Uterus (tissue), 2 donors: ENCODE data around the gene RBX1.

Experiments used
- POLR2A ChIP-seq, 2 donors: fragments of 450-650 bp; IDR thresholded peaks; one replicate each; pipeline ENCODE4 v1.6.1; 2016; ENCODE audit warnings: antibody characterized with exemption in 2 of 2, mild to moderate bottlenecking in 1 of 2, moderate library complexity in 1 of 2
- TF ChIP-seq, protein P1 (sequence below), 4 experiments: fragments of 200-600 bp in 2 of 4; fragments of 450-650 bp in 2 of 4; sonication (generic) in 2 of 4; IDR thresholded peaks; one replicate each; pipeline ENCODE4 v1.5.1; 2016 to 2019; ENCODE audit warnings: antibody characterized with exemption in 4 of 4, mild to moderate bottlenecking in 2 of 4, moderate library complexity in 1 of 4

DNA sequence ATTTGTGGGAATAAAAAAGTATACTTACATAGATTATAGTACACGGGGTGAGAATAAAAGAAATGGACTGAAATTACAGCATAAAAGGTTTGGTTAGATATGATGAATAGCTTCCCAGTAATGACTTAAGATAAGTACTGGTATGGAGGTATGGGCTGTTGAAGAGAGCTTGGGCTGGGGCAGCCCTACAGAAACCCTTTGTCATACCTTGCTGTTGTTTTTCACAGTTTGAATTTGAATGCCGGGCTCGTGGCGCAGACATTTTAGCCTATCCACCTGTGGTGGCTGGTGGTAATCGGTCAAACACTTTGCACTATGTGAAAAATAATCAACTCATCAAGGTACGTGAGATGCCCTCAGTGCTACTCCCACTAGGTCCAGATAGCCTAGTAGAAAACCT, 42.3 kb upstream of the RBX1 start:
- TF ChIP-seq, protein P1, sequence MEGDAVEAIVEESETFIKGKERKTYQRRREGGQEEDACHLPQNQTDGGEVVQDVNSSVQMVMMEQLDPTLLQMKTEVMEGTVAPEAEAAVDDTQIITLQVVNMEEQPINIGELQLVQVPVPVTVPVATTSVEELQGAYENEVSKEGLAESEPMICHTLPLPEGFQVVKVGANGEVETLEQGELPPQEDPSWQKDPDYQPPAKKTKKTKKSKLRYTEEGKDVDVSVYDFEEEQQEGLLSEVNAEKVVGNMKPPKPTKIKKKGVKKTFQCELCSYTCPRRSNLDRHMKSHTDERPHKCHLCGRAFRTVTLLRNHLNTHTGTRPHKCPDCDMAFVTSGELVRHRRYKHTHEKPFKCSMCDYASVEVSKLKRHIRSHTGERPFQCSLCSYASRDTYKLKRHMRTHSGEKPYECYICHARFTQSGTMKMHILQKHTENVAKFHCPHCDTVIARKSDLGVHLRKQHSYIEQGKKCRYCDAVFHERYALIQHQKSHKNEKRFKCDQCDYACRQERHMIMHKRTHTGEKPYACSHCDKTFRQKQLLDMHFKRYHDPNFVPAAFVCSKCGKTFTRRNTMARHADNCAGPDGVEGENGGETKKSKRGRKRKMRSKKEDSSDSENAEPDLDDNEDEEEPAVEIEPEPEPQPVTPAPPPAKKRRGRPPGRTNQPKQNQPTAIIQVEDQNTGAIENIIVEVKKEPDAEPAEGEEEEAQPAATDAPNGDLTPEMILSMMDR (IDR thresholded peaks at IDR 0.05): no peak
- TF ChIP-seq POLR2A (IDR thresholded peaks at IDR 0.05): no peak
